ENCODE results near the gene DGCR8. TPM values are rescaled to one million over a fixed set of nuclear protein-coding genes. Genes with fewer than 3 reads are reported as not detected.

DGCR8 gene
- total RNA-seq, 2 experiments from 2014 or later, result 35.0 to 38.8 TPM

- Mint-ChIP-seq H3K4me3 (no peak overlapping the region), H3K36me3 (ENCODE audit: low read depth) (peaks cover 6% of the 10 kb centered on the region), H3K27me3 (no peaks in the 10 kb centered on the region), H3K4me1 (ENCODE audit: low read depth) (no peaks in the 10 kb centered on the region), H3K9me3 (no peaks in the 10 kb centered on the region), H3K27ac (no peak overlapping the region)
- intact Hi-C loops (cut with micrococcal nuclease), result no loop called here
- peak; percentile 48 for DNase-seq
- ChIA-PET POLR2A (no interaction called here), CTCF (interaction anchor here (1.9 kb wide), 1 partner anchor 50 kb away, joined by 8 read pairs; no protein-coding TSS in a partner anchor)
- peak; percentile 72 for ATAC-seq
- TF ChIP-seq CTCF (IDR thresholded peaks at IDR 0.05), result no peak
Measured at GRCh38 chr22:20060700-20061480, 19.2 kb upstream of the DGCR8 start.

DNA sequence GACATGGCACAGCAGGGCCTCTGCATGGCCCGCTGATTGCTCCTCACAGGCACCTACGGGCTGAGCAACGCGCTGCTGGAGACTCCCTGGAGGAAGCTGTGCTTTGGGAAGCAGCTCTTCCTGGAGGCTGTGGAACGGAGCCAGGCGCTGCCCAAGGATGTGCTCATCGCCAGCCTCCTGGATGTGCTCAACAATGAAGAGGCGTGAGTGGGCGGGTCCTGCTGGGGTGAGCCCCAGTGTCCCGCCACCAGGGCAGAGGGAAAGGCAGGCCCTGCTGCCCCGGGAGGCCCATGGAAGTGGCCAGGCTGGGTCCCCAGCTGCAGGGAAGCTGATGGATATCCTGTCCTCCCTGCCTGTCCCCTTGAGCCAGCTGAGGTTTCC, 18.6 kb upstream of the DGCR8 start:
- no peaks in the 10 kb centered on the region for H3K27me3 Mint-ChIP-seq
- ChIA-PET POLR2A (no interaction called here), CTCF (interaction anchor here (1.2 to 1.9 kb wide), 2 partner anchors 15 to 50 kb away, joined by 3 to 8 read pairs; no protein-coding TSS in a partner anchor)

GRCh38 chr22:20062043-20062765, 17.8 kb upstream of the DGCR8 start:
- no peak for ATAC-seq
- Mint-ChIP-seq H3K27me3 (no peaks in the 10 kb centered on the region), H3K4me3 (no peak overlapping the region), H3K27ac (no peak overlapping the region), H3K4me1 (ENCODE audit: low read depth) (no peaks in the 10 kb centered on the region), H3K9me3 (no peaks in the 10 kb centered on the region), H3K36me3 (ENCODE audit: low read depth) (peaks cover 3% of the 10 kb centered on the region)
- no peak for DNase-seq
- intact Hi-C loops (cut with micrococcal nuclease), result no loop called here
- CTCF ChIA-PET, result interaction anchor here (1.2 to 1.9 kb wide), 2 partner anchors 14 to 49 kb away, joined by 3 to 8 read pairs; no protein-coding TSS in a partner anchor
- TF ChIP-seq CTCF (IDR thresholded peaks at IDR 0.05), result no peak
- POLR2A ChIA-PET, result no interaction called here

More for the DNA sequence above, 18.6 kb upstream of the DGCR8 start:
- intact Hi-C loops (cut with micrococcal nuclease), result no loop called here
- TF ChIP-seq CTCF (IDR thresholded peaks at IDR 0.05), result no peak
- H3K4me3 Mint-ChIP-seq, result no peak overlapping the region
- no peak for DNase-seq
- no peak for ATAC-seq
- H3K36me3 Mint-ChIP-seq (ENCODE audit: low read depth), result peaks cover 4% of the 10 kb centered on the region
- H3K9me3 Mint-ChIP-seq, result no peaks in the 10 kb centered on the region
- no peak overlapping the region for H3K27ac Mint-ChIP-seq
- H3K4me1 Mint-ChIP-seq (ENCODE audit: low read depth), result no peaks in the 10 kb centered on the region

- Mint-ChIP-seq H3K4me3 (no peak overlapping the region), H3K36me3 (ENCODE audit: low read depth) (peaks cover 3% of the 10 kb centered on the region), H3K27me3 (no peaks in the 10 kb centered on the region), H3K9me3 (no peaks in the 10 kb centered on the region), H3K4me1 (ENCODE audit: low read depth) (no peaks in the 10 kb centered on the region), H3K27ac (no peak overlapping the region)
- DNase-seq (no peak), ATAC-seq (no peak)
- intact Hi-C loops (cut with micrococcal nuclease), result no loop called here
- TF ChIP-seq CTCF (IDR thresholded peaks at IDR 0.05), result no peak
- CTCF ChIA-PET, result interaction anchor here (1.2 to 1.9 kb wide), 2 partner anchors 14 to 48 kb away, joined by 3 to 8 read pairs; no protein-coding TSS in a partner anchor
- POLR2A ChIA-PET, result no interaction called here
Measured at GRCh38 chr22:20062766-20063083, 17.3 kb upstream of the DGCR8 start.
